Measurements from ENCODE around the gene EBP. TPM values are rescaled to one million over a fixed set of nuclear protein-coding genes. Genes with fewer than 3 reads are reported as not detected.

The EBP gene
- total RNA-seq, 1 donor from 2014 or later: 73.1 TPM

GRCh38 chrX:48532161-48532560 is 10.6 kb downstream of the EBP start:
- Mint-ChIP-seq H3K9me3 (ENCODE audit: low read depth) (peaks cover 24% of the 10 kb centered on the region), H3K36me3 (ENCODE audit: insufficient read depth) (peaks cover 7% of the 10 kb centered on the region), H3K4me3 (ENCODE audit: low read depth) (no peak overlapping the region), H3K4me1 (ENCODE audit: low read depth) (no peaks in the 10 kb centered on the region), H3K27me3 (no peaks in the 10 kb centered on the region), H3K27ac (peak overlapping the region; percentile 3)
- no peak for DNase-seq (ENCODE audit: low spot score, unreplicated experiment)
- no peak for TF ChIP-seq CTCF (IDR thresholded peaks at IDR 0.05; ENCODE audit: unreplicated experiment)

- Mint-ChIP-seq H3K4me1 (ENCODE audit: low read depth) (no peaks in the 10 kb centered on the region), H3K27me3 (no peaks in the 10 kb centered on the region), H3K36me3 (ENCODE audit: insufficient read depth) (peaks cover 8% of the 10 kb centered on the region), H3K4me3 (ENCODE audit: low read depth) (no peak overlapping the region), H3K27ac (no peak overlapping the region), H3K9me3 (ENCODE audit: low read depth) (peaks cover 24% of the 10 kb centered on the region)
- no peak for TF ChIP-seq CTCF (IDR thresholded peaks at IDR 0.05; ENCODE audit: unreplicated experiment)
- DNase-seq (ENCODE audit: low spot score, unreplicated experiment): no peak
These were observed 11.6 kb downstream of the EBP start for GRCh38 chrX:48533165-48533564.

- peak overlapping the region; percentile 90 for H3K27ac Mint-ChIP-seq
- peaks cover 19% of the 10 kb centered on the region for H3K9me3 Mint-ChIP-seq (ENCODE audit: low read depth)
These were observed 17.2 kb downstream of the EBP start for GRCh38 chrX:48538641-48539344.

GRCh38 chrX:48539345-48540027 is 17.9 kb downstream of the EBP start, which contains the start of gene TBC1D25:
Gene TBC1D25 (plus strand): TSS chrX:48539714. CDS start chrX:48539798, 84 bp downstream.
- Mint-ChIP-seq H3K9me3 (ENCODE audit: low read depth) (peaks cover 14% of the 10 kb centered on the region), H3K4me3 (ENCODE audit: low read depth) (peak within 1 kb of the TSS; percentile 89), H3K27ac (peak within 1 kb of the TSS; percentile 90), H3K36me3 (ENCODE audit: insufficient read depth) (peaks cover 7% of the 10 kb centered on the region), H3K4me1 (ENCODE audit: low read depth) (peaks cover 9% of the 10 kb centered on the region), H3K27me3 (no peaks in the 10 kb centered on the region)
- peak; percentile 90 for DNase-seq (ENCODE audit: low spot score, unreplicated experiment)
- TF ChIP-seq CTCF (IDR thresholded peaks at IDR 0.05; ENCODE audit: unreplicated experiment): peak; percentile 49

More at GRCh38 chrX:48538641-48539344, 17.2 kb downstream of the EBP start:
- Mint-ChIP-seq H3K4me3 (ENCODE audit: low read depth) (peak overlapping the region; percentile 89), H3K4me1 (ENCODE audit: low read depth) (peaks cover 9% of the 10 kb centered on the region), H3K27me3 (no peaks in the 10 kb centered on the region), H3K36me3 (ENCODE audit: insufficient read depth) (peaks cover 5% of the 10 kb centered on the region)
- DNase-seq (ENCODE audit: low spot score, unreplicated experiment): no peak
- no peak for TF ChIP-seq CTCF (IDR thresholded peaks at IDR 0.05; ENCODE audit: unreplicated experiment)

- no peak for TF ChIP-seq CTCF (IDR thresholded peaks at IDR 0.05; ENCODE audit: unreplicated experiment)
- no peak for DNase-seq (ENCODE audit: low spot score, unreplicated experiment)
- Mint-ChIP-seq H3K27me3 (no peaks in the 10 kb centered on the region), H3K9me3 (ENCODE audit: low read depth) (peaks cover 11% of the 10 kb centered on the region), H3K4me1 (ENCODE audit: low read depth) (peaks cover 9% of the 10 kb centered on the region), H3K4me3 (ENCODE audit: low read depth) (peak overlapping the region; percentile 89), H3K36me3 (ENCODE audit: insufficient read depth) (peaks cover 7% of the 10 kb centered on the region), H3K27ac (peak overlapping the region; percentile 73)
These were observed 18.4 kb downstream of the EBP start for GRCh38 chrX:48540028-48540375.
